Fibroblast of skin of left biceps (primary cell): ENCODE measurements around the gene ZNF280D.
"Not testable (repeated sequence)": the region's sequence is repeated elsewhere in the genome, so short reads cannot be mapped to it uniquely, and the experiment has no call there.

Source experiments
- DNase-seq, 2 experiments: peaks; one replicate each; pipeline ENCODE4 v3.0.0-alpha.2; 2013; ENCODE audit warnings: low read depth in 2 of 2

ZNF280D gene

GRCh38 chr15:56719021-56719612 is 14.2 kb downstream of the ZNF280D start:
- no peak for DNase-seq

GRCh38 chr15:56718560-56718959 is 14.7 kb downstream of the ZNF280D start:
- DNase-seq: no peak

GRCh38 chr15:56716334-56716733 is 17.0 kb downstream of the ZNF280D start:
- DNase-seq: no peak

GRCh38 chr15:56715220-56715619 is 18.1 kb downstream of the ZNF280D start:
- DNase-seq: no peak

- not testable (repeated sequence) for DNase-seq
Measured at GRCh38 chr15:56709502-56709901, 23.8 kb downstream of the ZNF280D start.

- no peak for DNase-seq
Measured at GRCh38 chr15:56699743-56700142, 33.6 kb downstream of the ZNF280D start.

GRCh38 chr15:56698270-56698669 is 35.0 kb downstream of the ZNF280D start:
- no peak for DNase-seq

- peak; percentile 9 to 14 for DNase-seq
Measured at GRCh38 chr15:56693761-56694160, 39.5 kb downstream of the ZNF280D start.

GRCh38 chr15:56690733-56691132 is 42.6 kb downstream of the ZNF280D start:
- DNase-seq: no peak

GRCh38 chr15:56683908-56684307 is 49.4 kb downstream of the ZNF280D start:
- no peak for DNase-seq

- no peak for DNase-seq
Measured at GRCh38 chr15:56681113-56681512, 52.2 kb downstream of the ZNF280D start.

GRCh38 chr15:56679225-56679624 is 54.1 kb downstream of the ZNF280D start:
- no peak for DNase-seq

- no peak for DNase-seq
Measured at GRCh38 chr15:56678571-56678970, 54.7 kb downstream of the ZNF280D start.

- no peak for DNase-seq
Measured at GRCh38 chr15:56677271-56677670, 56.0 kb downstream of the ZNF280D start.

GRCh38 chr15:56675930-56676329 is 57.4 kb downstream of the ZNF280D start:
- DNase-seq: no peak

GRCh38 chr15:56674857-56675256 is 58.5 kb downstream of the ZNF280D start:
- no peak for DNase-seq

- DNase-seq: peak; percentile 13 to 19
Measured at GRCh38 chr15:56672721-56673120, 60.6 kb downstream of the ZNF280D start.

GRCh38 chr15:56667517-56667916 is 65.8 kb downstream of the ZNF280D start:
- DNase-seq: no peak

GRCh38 chr15:56660943-56661342 is 72.4 kb downstream of the ZNF280D start:
- no peak for DNase-seq

- DNase-seq: no peak
Measured at GRCh38 chr15:56659197-56659596, 74.1 kb downstream of the ZNF280D start.

- no peak for DNase-seq
Measured at GRCh38 chr15:56654624-56655023, 78.7 kb downstream of the ZNF280D start.

GRCh38 chr15:56654216-56654615 is 79.1 kb downstream of the ZNF280D start:
- no peak for DNase-seq

GRCh38 chr15:56653787-56654186 is 79.5 kb downstream of the ZNF280D start:
- no peak for DNase-seq

- no peak for DNase-seq
Measured at GRCh38 chr15:56653107-56653506, 80.2 kb downstream of the ZNF280D start.
